Mesothelial cell of epicardium (in vitro differentiated cells): ENCODE data around the gene ATP6V0A4. TPM values are rescaled to one million over a fixed set of nuclear protein-coding genes. Genes with fewer than 3 reads are reported as not detected.

Experiments
- DNase-seq, 2 experiments: peaks; one replicate each; pipeline ENCODE4 v3.0.0; 2021; ENCODE audit warnings: low spot score in 2 of 2; ENCODE audit not compliant: unreplicated experiment in 2 of 2
- H3K27ac Mint-ChIP-seq: 2 replicates; pipeline ENCODE4 v1.8.0; 2021; ENCODE audit warnings: mixed read lengths
- H3K27me3 Mint-ChIP-seq: 2 replicates; pipeline ENCODE4 v1.8.0; 2021; ENCODE audit warnings: low read depth, mixed read lengths
- H3K36me3 Mint-ChIP-seq: 2 replicates; pipeline ENCODE4 v1.8.0; 2021; ENCODE audit warnings: mixed read lengths
- H3K4me1 Mint-ChIP-seq: 2 replicates; pipeline ENCODE4 v1.8.0; 2021; ENCODE audit warnings: mixed read lengths
- H3K4me3 Mint-ChIP-seq: 2 replicates; pipeline ENCODE4 v1.8.0; 2021; ENCODE audit warnings: mild to moderate bottlenecking, moderate library complexity, mixed read lengths
- H3K9me3 Mint-ChIP-seq: 2 replicates; pipeline ENCODE4 v1.8.0; 2021; ENCODE audit warnings: mixed read lengths
- CTCF ChIP-seq: fragments of 200-600 bp; sonication (generic); IDR thresholded peaks from one replicate; pipeline ENCODE4 v1.5.0; 2021; ENCODE audit warnings: antibody characterized with exemption; ENCODE audit not compliant: unreplicated experiment
- total RNA-seq: library from RNA; stranded (reverse); gene quantifications from 3 replicates; pipeline ENCODE4 v1.2.1, GENCODE V29; 2021

ATP6V0A4 gene
- total RNA-seq, 1 donor from 2014 or later: 0.56 TPM

- Mint-ChIP-seq H3K36me3 (no peaks in the 10 kb centered on the region), H3K27ac (peak overlapping the region; percentile 0), H3K4me1 (peaks cover 41% of the 10 kb centered on the region), H3K4me3 (no peak overlapping the region), H3K9me3 (no peaks in the 10 kb centered on the region), H3K27me3 (no peaks in the 10 kb centered on the region)
- TF ChIP-seq CTCF: no peak
- no peak for DNase-seq
These were observed 42.7 kb downstream of the ATP6V0A4 start for GRCh38 chr7:138755331-138755747.

GRCh38 chr7:138753610-138754009 lies 44.4 kb downstream of the ATP6V0A4 start:
- no peaks in the 10 kb centered on the region for H3K27me3 Mint-ChIP-seq
- peak overlapping the region; percentile 30 for H3K27ac Mint-ChIP-seq

GRCh38 chr7:138753150-138753518 lies 44.9 kb downstream of the ATP6V0A4 start:
- Mint-ChIP-seq H3K36me3 (no peaks in the 10 kb centered on the region), H3K27ac (no peak overlapping the region), H3K27me3 (no peaks in the 10 kb centered on the region), H3K9me3 (no peaks in the 10 kb centered on the region), H3K4me3 (no peak overlapping the region), H3K4me1 (peaks cover 41% of the 10 kb centered on the region)
- no peak for TF ChIP-seq CTCF
- no peak for DNase-seq

More at GRCh38 chr7:138753610-138754009, 44.4 kb downstream of the ATP6V0A4 start:
- no peak for TF ChIP-seq CTCF
- H3K4me1 Mint-ChIP-seq: peaks cover 41% of the 10 kb centered on the region
- H3K4me3 Mint-ChIP-seq: no peak overlapping the region
- no peak for DNase-seq
- no peaks in the 10 kb centered on the region for H3K36me3 Mint-ChIP-seq
- no peaks in the 10 kb centered on the region for H3K9me3 Mint-ChIP-seq

GRCh38 chr7:138752518-138753149 lies 45.4 kb downstream of the ATP6V0A4 start:
- Mint-ChIP-seq H3K4me3 (no peak overlapping the region), H3K36me3 (no peaks in the 10 kb centered on the region), H3K27ac (no peak overlapping the region), H3K9me3 (no peaks in the 10 kb centered on the region), H3K4me1 (peaks cover 39% of the 10 kb centered on the region), H3K27me3 (no peaks in the 10 kb centered on the region)
- DNase-seq: no peak
- TF ChIP-seq CTCF: no peak

GRCh38 chr7:138750901-138751464 lies 47.0 kb downstream of the ATP6V0A4 start:
- no peak for TF ChIP-seq CTCF
- Mint-ChIP-seq H3K9me3 (no peaks in the 10 kb centered on the region), H3K36me3 (no peaks in the 10 kb centered on the region), H3K27me3 (no peaks in the 10 kb centered on the region), H3K4me1 (peaks cover 27% of the 10 kb centered on the region), H3K27ac (no peak overlapping the region), H3K4me3 (no peak overlapping the region)
- DNase-seq: no peak

GRCh38 chr7:138750473-138750872 lies 47.5 kb downstream of the ATP6V0A4 start:
- H3K4me3 Mint-ChIP-seq: no peak overlapping the region

More at GRCh38 chr7:138750473-138750872, 47.5 kb downstream of the ATP6V0A4 start:
- no peak for DNase-seq
- no peak for TF ChIP-seq CTCF
- H3K36me3 Mint-ChIP-seq: no peaks in the 10 kb centered on the region
- H3K27ac Mint-ChIP-seq: no peak overlapping the region
- H3K27me3 Mint-ChIP-seq: no peaks in the 10 kb centered on the region
- H3K4me1 Mint-ChIP-seq: peaks cover 22% of the 10 kb centered on the region
- no peaks in the 10 kb centered on the region for H3K9me3 Mint-ChIP-seq
